ENCODE results near the gene KRTAP10-2.

The KRTAP10-2 gene

DNA sequence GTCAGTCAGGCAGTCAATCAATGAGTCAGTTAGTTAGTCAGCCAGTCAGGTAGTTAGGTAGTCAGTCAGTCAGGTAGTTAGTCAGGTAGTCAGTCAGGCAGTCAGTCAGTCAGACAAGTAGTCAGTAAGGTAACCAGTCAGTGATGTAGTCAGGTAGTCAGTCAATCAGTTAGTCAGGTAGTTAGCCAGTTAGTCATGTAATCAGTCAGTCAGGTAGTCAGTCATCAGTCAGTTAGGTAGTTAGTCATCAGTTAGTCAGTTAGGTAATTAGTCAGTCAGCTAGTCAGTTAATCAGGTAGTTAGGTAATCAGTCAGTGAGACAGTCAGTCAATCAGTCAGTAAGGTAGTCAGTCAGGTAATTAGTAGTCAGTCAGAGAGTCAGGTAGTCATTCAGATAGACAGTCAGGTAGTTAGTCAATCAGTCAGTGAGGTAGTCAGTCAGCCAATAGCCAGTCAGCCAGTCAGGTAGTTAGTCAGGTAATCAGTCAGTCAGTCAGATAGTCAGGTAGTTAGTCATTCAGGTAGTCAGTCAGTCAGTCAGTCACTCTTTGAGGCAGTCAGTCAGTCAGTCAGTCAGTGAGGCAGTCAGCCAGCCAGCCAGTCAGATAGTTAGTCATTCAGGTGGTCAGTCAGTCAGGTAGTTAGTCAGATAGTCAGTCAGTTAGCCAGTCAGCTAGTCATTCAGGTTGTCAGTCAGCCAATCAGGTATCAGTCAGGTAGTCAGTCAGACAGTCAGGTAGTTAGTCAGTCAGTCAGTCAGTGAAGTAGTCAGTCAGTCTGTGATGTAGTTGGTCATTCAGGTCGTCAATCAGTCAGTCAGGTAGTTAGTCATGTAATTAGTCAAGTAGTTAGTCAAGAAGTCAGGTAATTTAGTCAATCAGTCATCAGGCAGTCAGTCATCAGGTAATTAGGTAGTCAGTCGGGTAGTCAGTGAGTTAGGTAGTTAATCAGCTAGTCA, 26.6 kb downstream of the KRTAP10-2 start:
- no peak for DNase-seq

DNA sequence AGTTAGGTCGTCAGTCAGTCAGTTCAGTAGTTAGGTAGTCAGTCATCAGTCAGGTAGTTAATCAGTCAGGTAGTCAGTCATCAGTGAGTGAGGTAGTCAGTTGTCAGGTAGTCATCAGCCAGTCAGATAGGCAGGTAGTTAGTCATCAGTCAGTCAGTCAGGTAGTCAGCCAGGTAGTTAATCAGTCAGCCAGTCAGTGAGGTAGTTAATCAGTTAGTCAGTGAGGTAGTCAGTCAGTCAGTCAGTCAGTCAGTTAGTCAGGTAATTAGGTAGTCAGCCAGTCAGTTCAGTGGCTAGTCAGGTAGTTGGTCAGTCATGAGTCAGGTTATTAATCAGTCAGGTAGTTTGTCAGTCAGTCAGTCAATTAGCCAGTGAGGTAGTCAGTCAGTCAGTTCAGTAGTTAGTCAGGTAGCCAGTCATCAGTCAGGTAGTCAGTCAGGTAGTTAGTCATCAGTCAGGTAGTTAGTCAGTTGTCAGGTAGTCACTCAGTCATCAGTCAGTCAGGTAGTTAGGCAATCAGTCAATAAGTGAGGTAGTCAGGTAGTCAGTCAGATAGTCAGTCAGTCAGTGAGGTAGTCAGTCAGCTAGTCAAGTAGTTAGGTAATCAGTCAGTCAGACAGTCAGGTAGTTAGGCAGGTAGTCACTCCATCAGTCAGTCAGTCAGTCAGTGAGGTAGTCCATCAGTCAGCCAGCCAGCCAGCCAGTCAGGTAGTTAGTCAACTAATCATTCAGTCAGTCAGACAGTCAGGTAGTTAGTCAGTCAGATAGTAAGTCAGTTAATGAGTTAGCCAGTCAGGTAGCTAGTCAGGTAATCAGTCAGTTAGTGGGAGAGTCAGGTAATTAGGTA, 27.5 kb downstream of the KRTAP10-2 start:
- no peak for DNase-seq

DNA sequence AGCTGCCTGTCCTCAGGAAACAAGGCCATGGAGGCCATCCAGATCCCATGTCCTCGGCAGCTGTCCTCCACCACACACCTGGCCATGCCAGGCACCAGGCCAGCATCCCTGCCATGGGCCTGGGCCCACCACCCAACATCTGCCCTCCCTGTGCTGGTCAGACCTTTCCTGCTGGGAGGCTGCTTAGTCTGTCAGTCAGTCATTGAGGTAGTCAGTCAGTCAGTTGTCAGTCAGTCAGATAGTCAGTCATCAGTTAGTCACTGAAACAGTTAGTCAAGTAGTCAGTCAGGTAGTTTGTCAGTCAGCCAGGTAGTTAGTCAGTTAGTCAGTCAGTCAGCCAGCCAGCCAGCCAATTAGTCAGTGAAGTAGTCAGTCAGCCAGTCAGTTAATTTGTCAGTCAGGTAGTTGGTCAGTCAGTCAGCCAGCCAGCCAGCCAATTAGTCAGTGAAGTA, 28.5 kb downstream of the KRTAP10-2 start:
- DNase-seq, result no peak

DNA sequence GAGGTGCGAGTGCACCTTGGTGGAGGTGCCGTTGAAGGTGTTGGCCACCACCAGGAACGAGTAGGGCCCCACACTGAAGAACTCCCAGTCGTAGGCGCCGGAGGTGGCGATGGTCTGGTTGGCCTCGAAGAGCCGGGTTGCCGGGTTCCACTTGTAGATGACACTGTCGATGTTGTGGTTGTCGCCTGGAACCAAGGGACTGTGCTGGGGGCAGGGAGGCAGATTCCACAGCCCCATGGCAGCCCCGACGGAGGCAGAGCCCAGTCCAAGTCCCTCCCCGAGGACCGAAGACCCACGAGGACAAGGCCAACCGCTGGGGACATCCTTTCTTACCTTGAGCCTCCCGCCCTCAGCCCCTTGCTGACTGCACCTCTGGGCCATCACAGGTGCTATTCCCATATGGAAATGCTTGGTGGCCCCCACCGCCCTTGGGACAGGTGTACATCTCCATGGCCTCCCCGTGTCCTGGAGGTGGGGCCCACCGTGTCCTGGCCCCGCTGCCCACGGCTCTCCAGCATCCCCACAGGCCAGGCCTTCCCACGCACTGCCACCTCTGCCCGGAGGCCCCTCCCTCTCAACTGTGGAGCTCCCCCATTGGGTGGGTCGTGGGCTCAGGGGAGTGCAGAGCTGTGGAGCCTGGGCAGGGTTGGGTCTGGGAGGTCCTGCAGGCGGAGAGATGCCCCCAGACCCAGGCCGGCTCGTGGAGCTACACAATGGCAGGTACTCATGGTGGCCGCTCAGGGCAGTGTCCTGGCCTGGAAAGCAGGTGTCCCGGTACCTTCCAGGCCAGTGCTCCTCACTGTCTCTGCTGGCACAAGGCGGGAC, 29.2 kb downstream of the KRTAP10-2 start:
- no peak for DNase-seq

DNA sequence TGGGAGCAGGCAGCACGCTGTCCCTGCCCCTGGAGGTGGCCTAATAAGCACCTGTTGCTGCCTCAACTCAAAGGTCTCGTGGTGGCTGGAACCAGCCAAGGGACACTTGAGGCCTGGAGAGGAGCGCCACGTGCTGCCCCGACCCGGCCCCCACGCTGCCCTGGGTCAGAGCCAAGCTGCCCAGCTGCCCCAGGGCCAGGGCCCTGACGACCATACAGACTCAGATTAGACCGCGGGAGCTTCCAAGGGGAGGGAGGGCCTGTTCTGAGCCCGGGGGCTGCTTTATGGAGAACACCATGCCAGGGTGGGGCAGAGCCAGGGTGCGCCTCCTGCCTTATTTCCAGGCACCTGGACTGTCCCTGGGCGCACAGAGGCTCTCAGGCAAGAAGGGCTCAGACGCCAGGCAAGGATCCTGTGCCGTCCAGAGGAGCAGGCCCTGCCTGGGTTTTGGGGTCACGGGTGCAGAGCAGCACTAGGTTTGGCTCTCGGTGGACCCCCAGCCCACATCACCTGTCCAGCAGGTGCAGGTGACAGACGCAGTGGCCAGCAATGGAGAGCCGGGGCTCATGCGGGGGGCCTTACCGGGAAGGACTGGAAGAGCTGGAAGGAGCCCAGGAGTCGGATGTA, 29.9 kb downstream of the KRTAP10-2 start:
- no peak for DNase-seq

DNA sequence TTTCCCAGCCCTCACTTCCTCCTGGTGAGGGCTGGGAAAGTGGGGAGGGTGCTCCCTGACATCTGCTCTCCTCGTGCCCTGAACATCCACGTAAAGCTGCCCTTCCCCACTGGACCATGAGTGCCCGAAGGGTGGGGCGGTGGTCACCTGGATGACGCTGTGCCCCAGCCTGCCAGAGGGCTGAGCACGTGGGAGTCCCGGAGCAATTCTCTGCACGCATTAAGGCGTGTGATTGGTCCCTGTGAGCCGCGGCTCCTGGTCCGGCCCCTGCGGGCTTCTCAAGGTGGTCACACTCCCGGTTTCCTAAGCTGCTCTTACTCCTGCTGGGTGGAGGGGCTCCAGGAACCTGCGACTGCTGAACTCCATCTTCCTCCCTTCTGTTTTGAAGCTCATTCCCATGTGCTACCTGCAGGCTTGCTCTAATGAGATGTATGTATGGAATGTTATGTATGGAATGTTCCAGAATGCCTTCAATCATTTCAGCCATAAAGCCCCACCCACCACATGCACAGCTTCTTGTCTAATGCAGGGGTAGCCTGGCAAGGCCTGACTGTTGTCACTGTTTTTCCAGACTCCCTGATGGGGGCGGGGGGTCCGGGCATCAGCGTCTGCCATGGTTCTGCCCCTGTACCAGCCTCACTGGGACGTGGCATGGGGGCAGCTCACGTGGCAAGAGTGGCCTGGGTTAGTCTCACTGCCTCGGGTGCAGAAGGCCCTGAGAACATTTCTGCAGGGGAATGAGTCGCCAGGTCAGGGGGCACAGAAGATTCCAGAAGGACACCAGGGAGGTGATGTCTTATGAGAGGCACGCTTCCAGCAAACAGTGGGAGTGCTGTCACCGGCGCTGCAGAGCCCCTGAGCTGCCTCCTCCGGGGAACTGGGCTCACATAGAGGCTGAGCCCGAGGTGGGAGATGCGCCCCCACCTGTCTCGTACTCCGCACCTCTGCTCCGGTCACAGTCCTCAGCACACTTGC, 30.7 kb downstream of the KRTAP10-2 start:
- DNase-seq, result no peak

DNA sequence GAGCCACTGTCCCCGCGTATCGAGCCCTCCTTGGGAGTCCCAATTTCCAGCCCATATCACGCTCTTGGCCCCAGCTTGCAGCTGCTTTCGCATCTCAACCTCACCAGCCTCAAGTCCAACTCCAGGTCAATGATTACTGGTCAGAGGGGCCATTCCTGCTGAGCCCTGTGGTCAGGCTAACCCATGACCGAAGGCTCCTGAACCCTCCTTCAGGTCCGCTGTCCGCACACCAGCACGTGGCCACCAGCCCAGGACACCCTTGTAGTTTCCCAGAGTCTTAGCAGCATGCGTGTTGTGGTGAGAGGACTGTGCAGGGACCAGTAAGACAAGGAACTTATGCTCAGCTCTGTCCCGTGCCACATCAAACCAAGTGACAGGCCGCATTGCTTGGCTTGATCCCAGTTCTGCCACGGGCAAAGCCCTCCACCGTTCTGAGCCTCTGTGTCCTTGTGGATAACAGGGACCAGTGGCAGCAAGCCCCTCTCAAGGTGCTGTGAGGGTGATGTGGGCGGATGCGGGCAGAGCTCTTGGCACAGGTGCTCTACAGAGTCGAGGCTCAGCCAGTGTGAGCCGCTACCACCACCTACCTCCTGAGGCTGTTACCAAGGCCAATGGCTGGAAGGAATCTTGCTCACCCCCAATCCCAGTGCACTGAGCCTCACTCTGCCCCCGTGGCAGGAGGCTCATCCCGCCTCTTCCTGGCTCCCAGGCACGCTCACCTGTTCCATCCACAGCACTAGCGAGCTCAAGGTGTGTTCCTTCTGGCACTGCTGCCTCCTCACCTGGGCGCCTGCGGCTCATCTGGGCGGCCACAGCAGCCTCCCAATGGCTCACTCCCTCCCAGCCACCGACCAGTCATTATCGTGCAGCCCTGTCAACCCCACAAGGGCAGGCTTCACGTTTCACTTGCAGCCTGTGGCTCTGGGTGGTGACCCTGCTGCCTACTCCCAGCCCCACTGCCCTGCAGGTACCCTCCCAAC, 31.7 kb downstream of the KRTAP10-2 start:
- DNase-seq, result no peak

DNA sequence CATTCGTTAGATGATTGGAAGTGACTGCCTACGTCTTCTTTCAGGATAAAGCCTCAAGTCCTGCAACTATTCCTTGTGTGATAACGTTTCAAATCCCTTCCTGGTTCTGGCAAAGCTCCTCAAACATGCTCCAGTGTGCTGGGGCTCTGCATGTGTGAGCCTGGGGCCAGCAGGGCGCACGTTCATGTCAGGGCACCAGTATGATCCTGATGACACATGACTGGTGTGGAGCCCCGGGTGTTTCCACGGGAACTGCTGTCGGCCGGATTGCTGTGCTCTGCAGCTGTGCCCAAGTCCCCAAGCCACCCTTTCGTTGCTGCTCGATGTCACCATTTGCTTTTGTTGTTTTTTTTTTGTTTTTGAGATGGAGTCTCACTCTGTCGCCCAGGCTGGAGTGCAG, 32.6 kb downstream of the KRTAP10-2 start:
- no peak for DNase-seq

DNA sequence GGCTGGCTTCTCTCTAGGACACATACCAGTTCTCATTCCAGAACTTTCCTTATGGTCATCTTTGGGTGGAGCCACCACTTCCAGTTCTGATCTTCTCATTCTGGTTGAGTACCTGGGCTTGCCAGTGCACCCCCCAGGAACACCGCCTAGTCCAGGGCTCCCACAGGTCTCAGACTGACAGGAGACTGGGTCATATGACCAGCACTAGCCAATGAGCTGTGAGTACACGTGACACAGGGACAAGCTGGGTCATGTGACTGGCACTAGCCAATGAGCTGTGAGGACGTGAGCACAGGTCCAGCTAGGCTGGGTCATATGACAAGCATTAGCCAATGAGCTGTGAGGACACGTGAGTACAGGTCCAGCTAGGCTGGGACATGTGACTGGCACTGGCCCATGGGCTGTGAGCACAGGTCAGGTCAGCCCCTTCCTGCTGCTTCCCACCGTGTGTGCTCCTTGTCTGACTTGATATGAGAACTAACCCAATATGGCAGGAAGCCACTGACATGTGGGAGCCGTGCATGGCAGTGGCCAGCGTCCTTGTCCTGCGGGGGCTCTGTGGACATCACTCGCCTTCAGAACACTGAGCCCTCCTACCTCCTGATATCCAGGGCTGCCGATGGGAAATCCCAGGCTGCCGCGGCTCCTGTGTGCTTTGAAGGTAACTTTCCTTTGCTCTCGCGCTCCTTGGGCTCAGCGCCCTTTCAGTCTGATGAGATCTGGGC, 34.0 kb downstream of the KRTAP10-2 start:
- no peak for DNase-seq

DNA sequence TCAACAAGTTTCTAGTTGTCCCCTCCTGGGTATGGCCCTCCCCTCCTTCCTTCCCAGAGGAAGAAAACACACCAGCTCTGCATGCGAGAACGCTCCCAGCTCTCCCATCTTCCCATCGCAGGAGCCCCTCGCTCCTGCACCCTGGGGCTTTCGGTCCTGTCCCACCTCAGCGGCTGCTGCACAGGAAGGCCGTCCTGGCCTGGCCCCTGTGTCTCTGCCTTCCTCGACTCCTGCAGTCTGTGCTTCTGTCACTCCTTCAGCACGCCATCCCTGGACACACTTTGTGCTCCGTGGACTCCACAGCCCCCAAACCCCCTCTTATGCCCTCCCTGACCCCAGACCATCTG, 34.5 kb downstream of the KRTAP10-2 start:
- no peak for DNase-seq

DNA sequence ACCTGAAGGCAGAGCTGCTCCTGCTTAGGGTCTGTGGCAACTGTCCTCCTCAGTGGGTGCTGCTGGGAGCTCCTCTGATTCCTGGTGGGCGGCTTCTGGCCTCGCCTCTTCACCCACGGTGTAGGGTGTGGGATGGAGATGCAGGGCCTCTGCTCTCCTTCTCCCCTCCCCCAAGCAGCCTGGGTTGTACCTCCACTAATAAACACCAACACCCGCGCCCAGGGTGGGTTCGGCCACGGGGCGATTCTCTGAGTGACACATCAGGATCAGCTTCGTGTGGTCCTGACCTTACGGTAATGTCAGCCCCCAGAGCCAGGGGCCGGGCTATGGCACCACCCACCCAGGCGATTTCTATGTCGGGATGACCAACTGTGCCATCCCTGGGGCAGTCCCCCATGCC, 35.0 kb downstream of the KRTAP10-2 start:
- DNase-seq, result no peak

DNA sequence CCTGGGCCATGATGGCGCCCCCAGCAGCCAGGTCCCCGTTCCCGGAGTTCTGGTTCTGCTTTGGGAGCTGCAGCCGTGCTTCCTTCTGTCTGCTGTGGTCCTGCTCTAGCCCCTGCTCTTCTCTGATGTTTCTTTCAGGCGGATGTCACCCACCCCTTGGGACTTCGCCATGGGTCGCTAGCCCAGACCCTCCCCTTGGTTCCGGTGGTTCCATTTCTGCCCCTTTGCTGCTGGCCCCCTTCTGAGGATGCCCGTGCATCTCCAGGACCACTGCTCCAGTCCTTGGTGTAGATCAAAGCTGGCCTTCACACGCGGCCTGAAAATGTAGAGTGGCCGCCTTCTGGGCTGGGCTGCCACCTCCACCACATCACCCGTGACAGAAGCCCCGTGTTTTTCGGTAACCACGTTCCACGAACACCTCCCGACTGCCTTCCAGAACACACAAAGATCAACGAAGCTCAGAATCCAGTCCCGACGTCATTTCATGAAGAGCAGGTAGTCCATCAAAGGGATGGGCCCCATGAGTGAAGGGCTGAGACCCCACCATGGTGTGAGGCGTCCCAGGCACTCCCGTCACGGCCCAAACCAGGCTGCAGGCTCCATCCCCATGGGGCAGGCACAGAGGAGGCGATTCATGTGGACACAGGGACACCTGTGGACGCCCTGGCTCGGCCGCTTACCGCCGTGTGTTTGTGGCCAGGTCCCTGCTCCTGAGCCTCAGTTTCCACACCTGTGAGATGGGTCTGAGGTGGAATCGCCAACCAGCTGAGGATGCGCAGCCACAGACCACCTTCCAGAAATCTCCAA, 35.7 kb downstream of the KRTAP10-2 start:
- no peak for DNase-seq

DNA sequence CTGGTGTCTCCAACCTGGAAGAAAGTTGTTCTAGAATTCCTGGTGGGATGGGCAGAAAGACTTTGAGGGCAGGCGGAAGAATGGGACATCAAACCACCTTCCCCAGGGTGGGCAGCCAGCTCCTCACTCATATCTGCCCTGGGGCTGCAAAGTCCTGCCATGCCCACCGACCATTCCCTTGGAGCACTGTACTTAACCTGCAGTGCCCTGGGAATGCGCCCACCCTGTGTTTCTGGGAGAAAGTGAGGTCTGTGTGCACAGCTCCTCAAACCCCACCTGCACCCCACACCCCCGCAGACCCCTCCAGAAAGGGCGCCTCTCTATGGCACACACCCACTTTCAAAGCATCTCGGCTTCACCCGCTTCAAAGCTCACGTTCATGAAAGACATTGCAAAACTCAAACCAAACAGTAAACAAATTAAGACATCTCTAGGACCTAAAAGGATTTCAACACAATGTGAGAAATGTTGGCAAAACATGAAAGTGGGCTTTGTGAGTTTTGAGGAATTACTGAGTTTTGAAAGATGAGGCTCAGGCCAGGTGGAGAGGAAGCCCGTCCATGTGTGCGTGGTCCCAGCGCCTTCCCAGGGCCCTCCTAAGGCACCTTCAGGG, 36.5 kb downstream of the KRTAP10-2 start:
- no peak for DNase-seq

DNA sequence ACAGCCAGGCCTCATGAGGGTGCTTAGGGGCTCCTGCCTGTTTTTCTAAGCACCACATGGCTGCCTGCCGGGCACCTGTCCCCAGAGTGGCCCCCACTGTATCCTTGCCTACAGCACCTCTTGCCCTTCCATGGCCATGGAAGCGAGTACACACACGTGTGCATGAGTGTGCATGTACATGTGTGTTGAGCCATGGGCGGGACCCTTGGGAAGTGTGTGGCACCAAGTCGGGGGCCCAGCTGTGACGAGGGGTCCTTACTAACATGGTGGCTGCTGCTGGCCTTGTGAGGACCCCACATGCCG, 37.1 kb downstream of the KRTAP10-2 start:
- DNase-seq, result no peak

DNA sequence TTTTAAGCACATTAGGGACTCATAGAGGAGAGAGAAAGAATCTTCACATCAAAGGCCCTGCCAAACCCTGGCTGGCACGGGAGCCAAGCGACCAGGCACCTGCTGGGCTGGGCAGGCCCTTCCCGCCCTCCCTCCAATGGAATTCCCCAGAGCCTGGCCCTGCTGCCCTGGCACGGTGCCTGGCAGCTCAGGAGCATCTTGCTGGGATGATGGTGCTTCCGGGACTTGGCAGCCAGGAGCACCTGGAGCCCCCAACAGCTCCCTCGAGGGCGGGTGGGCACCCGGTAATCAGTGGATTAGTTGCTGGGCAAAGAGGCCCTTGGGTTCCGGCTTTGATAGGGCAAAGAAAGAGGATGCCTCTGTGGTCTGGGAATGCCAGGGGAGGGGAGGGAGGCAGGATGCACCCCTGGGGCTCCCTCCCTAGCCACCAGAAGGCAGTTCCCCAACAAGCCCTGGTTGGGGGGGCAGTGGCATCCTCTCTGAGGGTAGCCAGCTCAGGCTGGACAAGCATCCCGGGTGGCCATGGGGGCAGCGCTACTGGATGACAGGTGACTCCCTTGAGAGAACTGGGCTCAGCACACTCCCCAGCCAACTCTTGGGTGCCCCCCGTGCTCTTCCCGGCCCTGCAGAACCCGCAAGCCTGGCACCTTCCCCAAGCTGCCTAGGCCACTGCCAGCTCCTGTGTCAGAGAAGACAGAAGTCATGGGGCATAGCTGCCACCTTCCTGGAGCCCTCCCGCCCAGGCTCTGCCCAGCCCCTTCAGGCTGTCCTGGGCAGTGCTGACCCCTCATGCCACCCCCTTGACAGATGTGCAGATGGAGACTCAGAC, 37.7 kb downstream of the KRTAP10-2 start:
- no peak for DNase-seq

DNA sequence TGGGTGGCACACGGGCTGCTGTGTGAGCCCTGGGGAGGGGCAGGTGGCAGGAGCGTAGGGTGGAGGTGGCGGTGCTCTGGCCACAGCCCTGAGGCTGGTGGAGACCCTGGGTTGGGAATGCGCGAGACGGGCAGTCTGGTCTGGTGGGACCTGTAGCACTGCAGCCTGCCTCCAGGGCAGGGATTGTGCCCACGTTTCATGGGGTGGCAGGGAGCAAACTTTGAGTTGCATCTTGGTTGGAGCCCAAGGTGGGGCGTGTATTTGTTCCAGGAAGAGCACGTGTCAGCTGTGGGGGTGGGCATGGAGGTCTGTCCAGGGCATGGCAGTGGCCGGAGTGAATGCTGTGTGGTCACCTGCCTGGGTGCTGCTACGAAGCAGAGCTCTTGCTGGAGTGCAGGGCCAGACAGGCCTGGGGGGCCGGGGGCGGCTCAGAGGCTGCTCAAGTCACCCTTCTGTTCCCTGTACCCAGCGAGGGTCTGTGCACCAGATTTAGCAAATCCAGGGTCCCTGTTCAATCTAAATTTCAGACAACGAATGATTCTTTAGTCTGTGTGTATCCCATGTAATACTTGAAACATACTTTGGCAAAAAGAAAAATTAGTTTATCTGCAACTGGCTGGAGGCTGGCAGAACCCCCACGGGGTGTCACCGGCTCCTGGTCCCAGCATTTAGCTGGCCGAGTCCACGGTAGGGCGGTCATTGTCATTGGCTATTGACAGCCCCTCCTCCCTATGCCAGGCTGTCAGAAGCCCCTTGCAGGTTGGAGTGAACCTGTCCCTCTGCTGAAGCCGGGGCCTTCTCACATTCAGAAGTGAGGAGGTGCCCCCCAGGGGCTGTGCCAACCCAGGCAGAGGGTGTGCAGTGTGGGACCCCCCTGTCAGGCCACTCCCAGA, 38.6 kb downstream of the KRTAP10-2 start:
- DNase-seq, result no peak
